ENCODE results near the gene GRAP. TPM values are rescaled to one million over a fixed set of nuclear protein-coding genes. Genes with fewer than 3 reads are reported as not detected.
A peak's percentile ranks its signal among the peaks of the same experiment; 100 is the strongest.
"Not testable (repeated sequence)": the region's sequence is repeated elsewhere in the genome, so short reads cannot be mapped to it uniquely, and the experiment has no call there.

GRAP gene
- total and polyA plus RNA-seq, 9 of the 15 experiments (the other 6 are each of a cell fraction or from before 2014, with no cell fraction given), result 0.07 to 0.41 (median 0.19) TPM; not detected in 5

- H3K4me3 ChIP-seq; H3K79me2 ChIP-seq (ENCODE audit: control insufficient read depth, insufficient read depth, low read length); H2AFZ ChIP-seq (ENCODE audit: low read depth, low read length); POLR2A ChIA-PET; DNase-seq (ENCODE audit: extremely low read depth in 1 of 4, low spot score in 3 of 4); H3K27ac ChIP-seq (ENCODE audit: extremely low read depth, low read depth, low read length); CTCF ChIA-PET (ENCODE audit: low intra/inter-chr PET ratio); H3K4me2 ChIP-seq (ENCODE audit: insufficient read depth, low read length); FAIRE-seq; H4K20me1 ChIP-seq (replicated peaks; ENCODE audit: control insufficient read depth, insufficient read depth, low read length); H3K9me3 ChIP-seq (replicated peaks; ENCODE audit: control insufficient read depth, insufficient read depth, low read depth, low read length); H3K27me3 ChIP-seq (ENCODE audit: control insufficient read depth in 2 of 2, insufficient read depth in 2 of 2, low read length in 2 of 2); H3K4me1 ChIP-seq (replicated peaks in 1 of 2; ENCODE audit: control insufficient read depth in 2 of 2, insufficient read depth in 2 of 2, low read length in 2 of 2); H3K9me1 ChIP-seq (ENCODE audit: control insufficient read depth, insufficient read depth, low read length); ATAC-seq; BruUV-seq (replicated peaks); in situ Hi-C loops (cut with MboI); H3K9ac ChIP-seq (ENCODE audit: insufficient read depth in 1 of 2, low read depth in 2 of 2, low read length in 2 of 2); intact Hi-C loops (cut with micrococcal nuclease); H3K36me3 ChIP-seq (ENCODE audit: control insufficient read depth, insufficient read depth, low read length): not testable (repeated sequence)
- no CpG with 5 or more reads among the region's 17 CpGs for WGBS (ENCODE audit: insufficient coverage, low coverage, missing lambda C conversion rate)
- TF ChIP-seq VEZF1 (CRISPR knock-in tag; IDR thresholded peaks at IDR 0.05), result peak; percentile 25; the same call in 1 of the 2 replicates
These were observed 17.6 kb upstream of the GRAP start for GRCh38 chr17:19064378-19064777.

GRCh38 chr17:19063326-19063956, 16.7 kb upstream of the GRAP start:
- BruUV-seq (replicated peaks), result TSS peak; percentile 100
- H3K4me2 ChIP-seq (ENCODE audit: insufficient read depth, low read length); DNase-seq (ENCODE audit: extremely low read depth in 1 of 4, low spot score in 3 of 4); H2AFZ ChIP-seq (ENCODE audit: low read depth, low read length); POLR2A ChIA-PET; FAIRE-seq; H3K36me3 ChIP-seq (ENCODE audit: control insufficient read depth, insufficient read depth, low read length); H4K20me1 ChIP-seq (replicated peaks; ENCODE audit: control insufficient read depth, insufficient read depth, low read length); in situ Hi-C loops (cut with MboI); H3K79me2 ChIP-seq (ENCODE audit: control insufficient read depth, insufficient read depth, low read length); H3K27ac ChIP-seq (ENCODE audit: extremely low read depth, low read depth, low read length); H3K9me1 ChIP-seq (ENCODE audit: control insufficient read depth, insufficient read depth, low read length); intact Hi-C loops (cut with micrococcal nuclease); H3K4me1 ChIP-seq (replicated peaks in 1 of 2; ENCODE audit: control insufficient read depth in 2 of 2, insufficient read depth in 2 of 2, low read length in 2 of 2); CTCF ChIA-PET (ENCODE audit: low intra/inter-chr PET ratio); H3K4me3 ChIP-seq; H3K9ac ChIP-seq (ENCODE audit: insufficient read depth in 1 of 2, low read depth in 2 of 2, low read length in 2 of 2); H3K9me3 ChIP-seq (replicated peaks; ENCODE audit: control insufficient read depth, insufficient read depth, low read depth, low read length); H3K27me3 ChIP-seq (ENCODE audit: control insufficient read depth in 2 of 2, insufficient read depth in 2 of 2, low read length in 2 of 2): not testable (repeated sequence)
- WGBS (ENCODE audit: insufficient coverage, low coverage, missing lambda C conversion rate), result 0% methylated on average over 5 of the region's 44 CpGs
- ATAC-seq, result peak; percentile 87
- TF ChIP-seq POLR2A (conservative IDR thresholded peaks at IDR 0.05), result peak; percentile 95
- TF ChIP-seq POLR2H (tag; IDR thresholded peaks at IDR 0.05; ENCODE audit: low read depth), result peak; percentile 81
- peak; percentile 84 for TF ChIP-seq SUPT5H (IDR thresholded peaks at IDR 0.05)
- peak; percentile 94 for TF ChIP-seq CGGBP1 (CRISPR knock-in tag; IDR thresholded peaks at IDR 0.05)
- 0 out of 2 replicates have a peak, but pooled peaks have one; percentile 80 for TF ChIP-seq FOXK1 (CRISPR knock-in tag; IDR thresholded peaks at IDR 0.05; ENCODE audit: borderline replicate concordance)
- TF ChIP-seq ZMIZ1 (IDR thresholded peaks at IDR 0.05; ENCODE audit: low read depth in 2 of 2, low read length in 2 of 2), result 0 out of 4 replicates have a peak, but pooled peaks of 1 of the 2 experiments have one; percentile 52

Data from K562 (cell line).